OCI-LY3 (cell line): ENCODE measurements around the gene ZC2HC1C.

Source experiments
- H2AFZ ChIP-seq: fragments of 200-600, 300-600 bp; shearing (Covaris generic); 2 replicates; pipeline ENCODE4 v1.6.0; 2014; ENCODE audit warnings: antibody characterized with exemption, low read depth, low read length
- H3K27ac ChIP-seq: fragments of 200-600, 300-600 bp; sonication (generic); 2 replicates; pipeline ENCODE4 v1.5.1; 2014; ENCODE audit warnings: mild to moderate bottlenecking, low read length, moderate library complexity, mixed read lengths
- H3K27me3 ChIP-seq: fragments of 200-600, 300-600 bp; sonication (generic); 2 replicates; pipeline ENCODE4 v1.6.1; 2014; ENCODE audit warnings: low read depth, low read length, mixed read lengths
- H3K36me3 ChIP-seq: fragments of 200-600, 300-600 bp; sonication (generic); replicated peaks from 2 replicates; pipeline ENCODE3; 2014; ENCODE audit warnings: low read depth, low read length, mixed read lengths
- H3K4me1 ChIP-seq: fragments of 300-600, 200-600 bp; sonication (generic); 2 replicates; pipeline ENCODE4 v1.6.1; 2014; ENCODE audit warnings: low read length, mixed read lengths
- H3K4me2 ChIP-seq: fragments of 200-600, 300-600 bp; sonication (generic); 2 replicates; pipeline ENCODE4 v1.6.1; 2014; ENCODE audit warnings: low read length, mixed read lengths
- H3K4me3 ChIP-seq: fragments of 300-600, 200-600 bp; sonication (generic); 2 replicates; pipeline ENCODE4 v1.5.1; 2014; ENCODE audit warnings: antibody characterized with exemption, mild to moderate bottlenecking, low read length, moderate library complexity
- H3K79me2 ChIP-seq: fragments of 300-600, 200-600 bp; shearing (Covaris generic); 2 replicates; pipeline ENCODE4 v1.6.1; 2014; ENCODE audit warnings: mild to moderate bottlenecking, low read length, mixed read lengths
- H3K9ac ChIP-seq: fragments of 300-600, 200-600 bp; shearing (Covaris generic); 2 replicates; pipeline ENCODE4 v1.6.0; 2014; ENCODE audit warnings: mild to moderate bottlenecking, low read length, moderate library complexity
- H3K9me3 ChIP-seq: fragments of 200-600, 300-600 bp; shearing (Covaris generic); 2 replicates; pipeline ENCODE4 v1.6.1; 2014; ENCODE audit warnings: low read length, mixed read lengths; ENCODE audit not compliant: insufficient read depth
- H4K20me1 ChIP-seq: fragments of 200-600, 300-600 bp; sonication (generic); 2 replicates; pipeline ENCODE4 v1.6.1; 2016; ENCODE audit warnings: low read length, mixed read lengths; ENCODE audit not compliant: insufficient read depth
- CTCF ChIP-seq: fragments of 200-600, 300-600 bp; sonication (generic); IDR thresholded peaks from 2 replicates; pipeline ENCODE4 v1.5.1; 2014; ENCODE audit warnings: antibody characterized with exemption, low read length, low read depth
- EZH2phosphoT487 ChIP-seq: fragments of 200-600 bp; shearing (Covaris generic); IDR thresholded peaks from 2 replicates; pipeline ENCODE4 v1.6.1; 2018; ENCODE audit warnings: antibody characterized with exemption, mixed run types, low read depth

ZC2HC1C gene

GRCh38 chr14:75025876-75026275, 43.6 kb upstream of the ZC2HC1C start:
- Histone ChIP-seq H3K9ac (no peak overlapping the region), H3K36me3 (peaks cover 32% of the 10 kb centered on the region), H3K9me3 (no peaks in the 10 kb centered on the region), H2AFZ (no peak overlapping the region), H3K27me3 (no peaks in the 10 kb centered on the region), H3K4me1 (no peaks in the 10 kb centered on the region), H3K4me2 (no peak overlapping the region), H3K79me2 (no peaks in the 10 kb centered on the region), H3K4me3 (no peak overlapping the region), H3K27ac (no peak overlapping the region), H4K20me1 (no peaks in the 10 kb centered on the region)
- TF ChIP-seq EZH2phosphoT487 (no peak), CTCF (no peak)

GRCh38 chr14:75030147-75030546, 39.3 kb upstream of the ZC2HC1C start:
- no peaks in the 10 kb centered on the region for H3K79me2 ChIP-seq
- H3K27ac ChIP-seq: no peak overlapping the region
- H3K4me3 ChIP-seq: no peak overlapping the region
- no peaks in the 10 kb centered on the region for H3K9me3 ChIP-seq
- TF ChIP-seq EZH2phosphoT487: no peak
- no peak for TF ChIP-seq CTCF
- peaks cover 41% of the 10 kb centered on the region for H3K36me3 ChIP-seq
- no peak overlapping the region for H3K9ac ChIP-seq
- H4K20me1 ChIP-seq: no peaks in the 10 kb centered on the region
- H3K4me1 ChIP-seq: no peaks in the 10 kb centered on the region
- no peak overlapping the region for H2AFZ ChIP-seq
- no peaks in the 10 kb centered on the region for H3K27me3 ChIP-seq
- H3K4me2 ChIP-seq: no peak overlapping the region

DNA sequence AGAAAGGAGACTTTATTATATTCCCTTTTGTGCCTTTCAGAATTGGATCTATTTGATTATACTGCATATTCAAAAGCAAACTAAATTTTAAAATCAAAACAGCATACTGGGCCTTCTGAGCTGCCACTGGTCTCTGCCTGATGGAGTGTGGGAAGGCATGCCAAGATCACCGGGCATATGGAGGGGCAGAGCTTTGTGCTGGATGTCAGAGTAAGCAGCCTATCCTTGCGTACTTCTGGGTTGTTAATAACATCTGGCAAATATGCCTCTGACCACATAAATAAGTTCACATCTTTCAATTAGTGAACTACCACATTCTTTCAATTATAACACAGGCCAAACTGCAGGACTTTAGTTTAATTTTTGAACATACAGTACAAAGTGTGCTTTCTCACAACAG, 36.5 kb upstream of the ZC2HC1C start:
- H3K79me2 ChIP-seq: no peaks in the 10 kb centered on the region
- no peak for TF ChIP-seq CTCF
- no peak for TF ChIP-seq EZH2phosphoT487
- no peaks in the 10 kb centered on the region for H3K4me1 ChIP-seq
- no peak overlapping the region for H3K4me3 ChIP-seq
- H3K27ac ChIP-seq: no peak overlapping the region
- peaks cover 45% of the 10 kb centered on the region for H3K36me3 ChIP-seq
- H2AFZ ChIP-seq: no peak overlapping the region
- H3K9ac ChIP-seq: no peak overlapping the region
- H3K27me3 ChIP-seq: no peaks in the 10 kb centered on the region
- H3K9me3 ChIP-seq: no peaks in the 10 kb centered on the region
- H4K20me1 ChIP-seq: no peaks in the 10 kb centered on the region
- H3K4me2 ChIP-seq: no peak overlapping the region

- Histone ChIP-seq H3K79me2 (peaks cover 17% of the 10 kb centered on the region), H3K27ac (no peak overlapping the region), H3K4me3 (no peak overlapping the region), H3K36me3 (peaks cover 31% of the 10 kb centered on the region), H3K9ac (no peak overlapping the region), H4K20me1 (no peaks in the 10 kb centered on the region; the same call in 1 of the 2 replicates), H3K9me3 (no peaks in the 10 kb centered on the region), H2AFZ (no peak overlapping the region), H3K4me1 (peaks cover 16% of the 10 kb centered on the region), H3K27me3 (no peaks in the 10 kb centered on the region), H3K4me2 (no peak overlapping the region)
- TF ChIP-seq EZH2phosphoT487 (no peak), CTCF (no peak)
Measured at GRCh38 chr14:75040507-75040906, 28.9 kb upstream of the ZC2HC1C start.
